ENCODE data around the gene ITPRIPL2. TPM values are rescaled to one million over a fixed set of nuclear protein-coding genes. Genes with fewer than 3 reads are reported as not detected.

The ITPRIPL2 gene
- total and polyA plus RNA-seq, 7 donors: 4.7 to 17.9 (median 14.8) TPM

DNA sequence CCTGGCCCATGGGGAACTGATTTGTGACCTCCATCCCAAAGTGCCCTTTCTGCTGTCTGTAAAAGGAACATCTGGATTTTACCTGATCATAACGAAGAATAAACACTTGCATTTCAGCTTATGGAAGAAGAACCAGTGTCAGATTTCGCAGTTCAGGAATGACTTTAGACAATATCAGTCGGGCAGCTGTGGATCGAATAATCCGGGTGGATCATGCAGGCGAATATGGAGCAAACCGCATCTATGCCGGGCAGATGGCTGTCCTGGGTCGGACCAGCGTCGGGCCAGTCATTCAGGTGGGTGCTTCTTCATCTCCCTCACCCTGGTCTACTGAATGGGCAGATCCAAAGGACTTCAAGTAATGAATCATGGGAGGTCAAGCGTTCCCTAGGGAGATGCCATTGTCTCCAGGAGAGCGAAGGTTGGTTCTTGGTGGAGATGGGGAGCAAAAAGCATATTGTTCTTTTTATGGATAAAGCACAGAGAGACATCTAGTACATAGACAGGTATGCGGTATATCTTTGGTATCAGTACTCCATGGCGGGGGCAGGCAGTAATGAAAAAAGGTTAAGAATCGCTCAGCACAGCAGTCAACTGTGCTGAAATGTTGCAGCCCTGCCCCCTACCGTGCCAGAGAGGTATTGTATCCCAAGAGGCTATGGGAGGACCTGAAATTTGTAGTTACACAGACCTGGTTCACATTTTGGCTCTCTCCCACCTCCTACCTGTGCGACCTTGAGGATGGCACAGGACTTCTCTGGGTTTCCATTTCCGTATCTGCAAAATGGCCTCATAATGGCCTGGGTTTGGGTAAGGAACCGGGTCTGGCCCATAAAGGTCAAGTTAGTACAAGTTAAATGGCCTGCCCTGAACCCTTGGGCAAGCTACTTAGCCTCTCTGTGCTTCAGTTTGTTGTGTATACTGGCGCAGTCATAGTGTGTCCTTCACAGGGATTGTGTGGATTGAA, 41.7 kb upstream of the ITPRIPL2 start:
- intact Hi-C loops (cut with DNase I): loop anchor here (5.0 kb wide), 1 partner anchor 90 kb away; the partner anchor contains the start of gene TMC7 (in 2 of the 2)
- Histone ChIP-seq H3K9me3 (no peaks in the 10 kb centered on the region), H3K36me3 (ENCODE audit: insufficient read depth in 1 of 2, low read depth in 1 of 2) (peaks cover 4 to 33% of the 10 kb centered on the region in 2 donors), H3K27me3 (ENCODE audit: insufficient read depth in 3 of 3, low read length in 2 of 3) (no peaks in the 10 kb centered on the region), H3K4me3 (no peak overlapping the region), H3K27ac (no peak overlapping the region), H3K4me1 (peaks cover 32% of the 10 kb centered on the region)
- WGBS, 3 donors: 80 to 83% (median 82%) methylated on average over 21 of the region's 21 CpGs
- ATAC-seq (no peak), DNase-seq (peak; percentile 25 to 58)
- TF ChIP-seq, protein P1, sequence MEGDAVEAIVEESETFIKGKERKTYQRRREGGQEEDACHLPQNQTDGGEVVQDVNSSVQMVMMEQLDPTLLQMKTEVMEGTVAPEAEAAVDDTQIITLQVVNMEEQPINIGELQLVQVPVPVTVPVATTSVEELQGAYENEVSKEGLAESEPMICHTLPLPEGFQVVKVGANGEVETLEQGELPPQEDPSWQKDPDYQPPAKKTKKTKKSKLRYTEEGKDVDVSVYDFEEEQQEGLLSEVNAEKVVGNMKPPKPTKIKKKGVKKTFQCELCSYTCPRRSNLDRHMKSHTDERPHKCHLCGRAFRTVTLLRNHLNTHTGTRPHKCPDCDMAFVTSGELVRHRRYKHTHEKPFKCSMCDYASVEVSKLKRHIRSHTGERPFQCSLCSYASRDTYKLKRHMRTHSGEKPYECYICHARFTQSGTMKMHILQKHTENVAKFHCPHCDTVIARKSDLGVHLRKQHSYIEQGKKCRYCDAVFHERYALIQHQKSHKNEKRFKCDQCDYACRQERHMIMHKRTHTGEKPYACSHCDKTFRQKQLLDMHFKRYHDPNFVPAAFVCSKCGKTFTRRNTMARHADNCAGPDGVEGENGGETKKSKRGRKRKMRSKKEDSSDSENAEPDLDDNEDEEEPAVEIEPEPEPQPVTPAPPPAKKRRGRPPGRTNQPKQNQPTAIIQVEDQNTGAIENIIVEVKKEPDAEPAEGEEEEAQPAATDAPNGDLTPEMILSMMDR (IDR thresholded peaks at IDR 0.05): peak; percentile 56

DNA sequence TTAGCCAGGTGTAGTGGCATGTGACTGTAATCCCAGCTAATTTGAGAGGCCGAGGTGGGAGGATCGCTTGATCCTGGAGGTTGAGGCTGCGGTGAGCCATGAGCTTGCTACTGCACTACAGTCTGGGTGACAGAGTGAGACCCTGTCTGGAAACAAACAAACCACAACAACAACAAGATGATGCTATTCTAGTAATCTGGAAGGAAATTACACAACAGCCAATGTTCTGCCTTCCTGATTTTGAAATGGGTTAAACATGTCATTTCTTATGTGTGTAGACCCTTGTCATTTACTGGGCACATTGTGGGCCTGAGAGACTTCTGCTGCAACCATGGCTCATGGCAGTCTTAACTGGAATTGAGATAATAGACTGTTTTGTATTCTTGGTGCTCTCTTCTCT, 40.4 kb upstream of the ITPRIPL2 start:
- 93 to 100% (median 97%) methylated on average over 3 of the region's 3 CpGs for WGBS, 3 donors

DNA sequence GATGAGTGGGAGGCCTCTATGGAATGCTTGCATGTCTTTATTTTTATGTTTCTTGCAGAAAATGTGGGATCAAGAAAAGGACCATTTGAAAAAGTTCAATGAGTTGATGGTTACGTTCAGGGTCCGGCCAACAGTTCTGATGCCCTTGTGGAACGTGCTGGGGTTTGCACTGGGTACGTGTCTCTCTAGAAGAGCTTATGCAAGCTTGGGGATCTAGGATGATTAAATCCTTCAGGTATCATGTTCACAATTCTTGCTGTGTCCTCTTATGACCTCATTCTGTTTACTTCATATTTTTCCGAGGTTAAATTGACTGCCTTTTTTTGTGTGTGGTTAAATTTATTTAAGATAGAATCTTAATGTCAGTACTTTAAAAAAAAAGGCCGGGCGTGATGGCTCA, 39.9 kb upstream of the ITPRIPL2 start:
- H3K36me3 ChIP-seq (ENCODE audit: insufficient read depth in 1 of 2, low read depth in 1 of 2): peaks cover 4 to 51% of the 10 kb centered on the region in 2 donors
- ATAC-seq: peak; percentile 63 to 86 (median 76)
- DNase-seq: no peak
- WGBS, 3 donors: 35 to 48% (median 36%) methylated on average over 7 of the region's 7 CpGs
- no peaks in the 10 kb centered on the region for H3K27me3 ChIP-seq (ENCODE audit: insufficient read depth in 3 of 3, low read length in 2 of 3)
- intact Hi-C loops (cut with DNase I): loop anchor here (5.0 kb wide), 1 partner anchor 92 kb away; the partner anchor contains the start of gene TMC7 (in 2 of the 2)
- H3K4me1 ChIP-seq: peaks cover 28% of the 10 kb centered on the region
- H3K4me3 ChIP-seq: no peak overlapping the region
- H3K27ac ChIP-seq: peak overlapping the region; percentile 84
- no peaks in the 10 kb centered on the region for H3K9me3 ChIP-seq
- TF ChIP-seq, protein P1 (IDR thresholded peaks at IDR 0.05): no peak

More for the DNA sequence above, 40.4 kb upstream of the ITPRIPL2 start:
- Histone ChIP-seq H3K4me3 (no peak overlapping the region), H3K27ac (peak overlapping the region; percentile 60), H3K27me3 (ENCODE audit: insufficient read depth in 3 of 3, low read length in 2 of 3) (no peaks in the 10 kb centered on the region), H3K9me3 (no peaks in the 10 kb centered on the region), H3K4me1 (peaks cover 33% of the 10 kb centered on the region), H3K36me3 (ENCODE audit: insufficient read depth in 1 of 2, low read depth in 1 of 2) (peaks cover 4 to 46% of the 10 kb centered on the region in 2 donors)
- intact Hi-C loops (cut with DNase I): loop anchor here (5.0 kb wide), 1 partner anchor 91 kb away; the partner anchor contains the start of gene TMC7 (in 2 of the 2)
- no peak for DNase-seq
- no peak for ATAC-seq
- TF ChIP-seq, protein P1 (IDR thresholded peaks at IDR 0.05): no peak

DNA sequence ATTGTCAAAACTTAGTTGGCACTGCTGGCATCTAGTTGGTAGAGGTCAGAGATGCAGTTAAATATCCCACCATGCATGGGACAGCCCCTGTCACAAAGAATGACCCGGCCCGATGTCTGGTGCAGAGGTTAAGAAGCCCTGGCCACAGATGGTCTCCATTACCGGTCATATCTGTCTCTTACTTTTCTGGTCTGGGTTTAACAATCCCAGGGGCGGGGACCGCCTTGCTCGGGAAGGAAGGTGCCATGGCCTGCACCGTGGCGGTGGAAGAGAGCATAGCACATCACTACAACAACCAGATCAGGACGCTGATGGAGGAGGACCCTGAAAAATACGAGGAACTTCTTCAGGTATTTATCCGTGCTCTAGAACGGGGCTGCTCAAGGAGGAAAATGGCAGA, 38.3 kb upstream of the ITPRIPL2 start:
- TF ChIP-seq, protein P1 (IDR thresholded peaks at IDR 0.05): no peak
- Histone ChIP-seq H3K4me3 (no peak overlapping the region), H3K9me3 (no peaks in the 10 kb centered on the region), H3K27ac (peak overlapping the region; percentile 84), H3K36me3 (ENCODE audit: insufficient read depth in 1 of 2, low read depth in 1 of 2) (peaks cover 6 to 67% of the 10 kb centered on the region in 2 donors), H3K4me1 (peaks cover 20% of the 10 kb centered on the region), H3K27me3 (ENCODE audit: insufficient read depth in 3 of 3, low read length in 2 of 3) (no peaks in the 10 kb centered on the region)
- WGBS, 3 donors: 91 to 97% (median 92%) methylated on average over 12 of the region's 12 CpGs
- DNase-seq: no peak
- no peak for ATAC-seq
- intact Hi-C loops (cut with DNase I): no loop called here

Data from psoas muscle (tissue), 8 donors.